Panc1 (cell line): ENCODE results near the gene HSPA1L. TPM values are rescaled to one million over a fixed set of nuclear protein-coding genes. Genes with fewer than 3 reads are reported as not detected.
A peak's percentile ranks its signal among the peaks of the same experiment; 100 is the strongest.

Experiments used
- ATAC-seq: fragments of 200-7000 bp; cut with Tn5 transposase; 2 replicates; pipeline ENCODE4 v1.9.1; 2020; ENCODE audit warnings: mild to moderate bottlenecking, moderate library complexity
- BruUV-seq: library from RNA; stranded (reverse); fragments of 400-500 nt; replicated peaks from 2 replicates; lab custom pipeline; 2021; lab: Mats Ljungman, UMichigan
- CTCF ChIA-PET: fragments of 300-600 bp; sonication (Branson Sonifier 250); formaldehyde crosslinking; loops from one replicate; lab custom pipeline; 2022; ENCODE audit warnings: antibody characterized with exemption; lab: Charles Lee
- POLR2A ChIA-PET: fragments of 300-600 bp; sonication (Branson Sonifier 250); formaldehyde crosslinking; loops from one replicate; lab custom pipeline; 2022; ENCODE audit warnings: antibody characterized with exemption; lab: Charles Lee
- DNase-seq: peaks from one replicate; pipeline ENCODE4 v3.0.0-alpha.2; 2010; ENCODE audit warnings: low read depth, low spot score
- H3K27ac ChIP-seq: 2 replicates; pipeline ENCODE4 v1.5.1; 2011; ENCODE audit warnings: mild to moderate bottlenecking, low read length, inconsistent platforms
- H3K27me3 ChIP-seq: fragments of 200-500 bp; sonication (Bioruptor generic); 2 replicates; pipeline ENCODE4 v1.6.0; 2014; ENCODE audit warnings: low read length, inconsistent platforms; ENCODE audit not compliant: control insufficient read depth, insufficient read depth
- H3K36me3 ChIP-seq: fragments of 200-500 bp; sonication (Bioruptor generic); 2 replicates; pipeline ENCODE4 v1.5.1; 2014; ENCODE audit warnings: inconsistent platforms, mild to moderate bottlenecking, low read length, moderate library complexity; ENCODE audit not compliant: control insufficient read depth, insufficient read depth
- H3K4me1 ChIP-seq: 2 replicates; pipeline ENCODE4 v1.5.1; 2011; ENCODE audit warnings: inconsistent platforms, mild to moderate bottlenecking, low read length, moderate library complexity; ENCODE audit not compliant: control insufficient read depth, insufficient read depth
- H3K4me3 ChIP-seq, 2 experiments: 2 replicates each; pipeline ENCODE4 v1.5.1; 2011 to 2012; ENCODE audit warnings: low read depth in 2 of 2, low read length in 2 of 2, mild to moderate bottlenecking in 2 of 2, inconsistent platforms in 1 of 2, moderate library complexity in 1 of 2
- H3K9me3 ChIP-seq: fragments of 200-500 bp; sonication (Bioruptor generic); 2 replicates; pipeline ENCODE4 v1.5.1; 2014; ENCODE audit warnings: low read depth, mild to moderate bottlenecking, inconsistent platforms, low read length, moderate library complexity; ENCODE audit not compliant: control insufficient read depth, insufficient read depth
- POLR2AphosphoS5 ChIP-seq: IDR thresholded peaks from 2 replicates; pipeline ENCODE4 v1.6.1; 2012; ENCODE audit warnings: mild to moderate bottlenecking, low read depth, low read length, moderate library complexity
- SIN3A ChIP-seq: IDR thresholded peaks from 2 replicates; pipeline ENCODE4 v1.6.1; 2012; ENCODE audit warnings: low read depth, mild to moderate bottlenecking, low read length, moderate library complexity, borderline replicate concordance; ENCODE audit not compliant: insufficient read depth
- TCF7L2 ChIP-seq: IDR thresholded peaks from 2 replicates; pipeline ENCODE4 v1.6.1; 2011; ENCODE audit warnings: mild to moderate bottlenecking, low read depth, low read length, inconsistent platforms
- in situ Hi-C: cut with HindIII; loops from 2 replicates; pipeline ENCODE4 v1.10.0; 2016; ENCODE audit warnings: low sequenced_read_pairs, low pct_unique_long_range_greater_than_20kb
- intact Hi-C: fragments of 100-400 bp; cut with micrococcal nuclease; formaldehyde crosslinking; loops from one replicate; pipeline ENCODE4 v1.10.0; 2022; ENCODE audit not compliant: unreplicated experiment
- total RNA-seq: library from RNA; stranded (reverse); gene quantifications from one replicate; pipeline ENCODE4 v1.2.1, GENCODE V29; 2021; ENCODE audit not compliant: unreplicated experiment
- TF ChIP-seq, protein P1 (sequence below), 2 experiments: IDR thresholded peaks; 2 replicates each; pipeline ENCODE4 v1.6.1; 2011 to 2012; ENCODE audit warnings: low read depth in 2 of 2, control low read depth in 1 of 2, low read length in 1 of 2, mild to moderate bottlenecking in 1 of 2, moderate library complexity in 1 of 2; ENCODE audit not compliant: insufficient read depth in 1 of 2
- TF ChIP-seq, protein P2 (sequence below): fragments of 450-650 bp; IDR thresholded peaks from 2 replicates; pipeline ENCODE4 v1.5.1; 2017; ENCODE audit warnings: mild to moderate bottlenecking

Gene HSPA1L
- total RNA-seq, 1 experiment from 2014 or later: 2.8 TPM

DNA sequence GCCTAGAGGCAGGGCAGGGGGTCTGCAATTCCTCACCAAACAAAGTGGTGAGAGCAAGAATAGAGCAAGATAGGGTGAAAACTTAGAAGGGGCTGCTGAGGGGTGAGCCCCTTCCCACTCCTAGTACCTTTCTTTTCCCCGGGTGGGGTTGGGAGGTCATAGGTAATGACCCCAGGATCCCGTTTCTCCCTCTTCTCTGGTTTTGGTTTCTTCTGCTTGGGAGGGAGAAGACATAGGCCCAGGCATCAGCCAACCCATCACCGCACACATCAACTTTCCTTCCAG, 23.1 kb downstream of the HSPA1L start:
- ATAC-seq (no peak), DNase-seq (no peak)
- ChIA-PET POLR2A (no interaction called here), CTCF (interaction anchor here (0.5 to 1.5 kb wide), 2 partner anchors 15 to 17 kb away, joined by 3 to 5 read pairs; partner anchors contain the start of gene LSM2)
- in situ Hi-C loops: no loop called here
- H3K27me3 ChIP-seq: no peaks in the 10 kb centered on the region
- 0 out of 4 replicates have a peak overlapping the region, but pooled peaks of 1 of the 2 experiments have one; percentile 99 for H3K4me3 ChIP-seq
- peaks cover 21% of the 10 kb centered on the region for H3K4me1 ChIP-seq
- no peaks in the 10 kb centered on the region for H3K9me3 ChIP-seq
- no peak for TF ChIP-seq TCF7L2
- TF ChIP-seq, protein P1, sequence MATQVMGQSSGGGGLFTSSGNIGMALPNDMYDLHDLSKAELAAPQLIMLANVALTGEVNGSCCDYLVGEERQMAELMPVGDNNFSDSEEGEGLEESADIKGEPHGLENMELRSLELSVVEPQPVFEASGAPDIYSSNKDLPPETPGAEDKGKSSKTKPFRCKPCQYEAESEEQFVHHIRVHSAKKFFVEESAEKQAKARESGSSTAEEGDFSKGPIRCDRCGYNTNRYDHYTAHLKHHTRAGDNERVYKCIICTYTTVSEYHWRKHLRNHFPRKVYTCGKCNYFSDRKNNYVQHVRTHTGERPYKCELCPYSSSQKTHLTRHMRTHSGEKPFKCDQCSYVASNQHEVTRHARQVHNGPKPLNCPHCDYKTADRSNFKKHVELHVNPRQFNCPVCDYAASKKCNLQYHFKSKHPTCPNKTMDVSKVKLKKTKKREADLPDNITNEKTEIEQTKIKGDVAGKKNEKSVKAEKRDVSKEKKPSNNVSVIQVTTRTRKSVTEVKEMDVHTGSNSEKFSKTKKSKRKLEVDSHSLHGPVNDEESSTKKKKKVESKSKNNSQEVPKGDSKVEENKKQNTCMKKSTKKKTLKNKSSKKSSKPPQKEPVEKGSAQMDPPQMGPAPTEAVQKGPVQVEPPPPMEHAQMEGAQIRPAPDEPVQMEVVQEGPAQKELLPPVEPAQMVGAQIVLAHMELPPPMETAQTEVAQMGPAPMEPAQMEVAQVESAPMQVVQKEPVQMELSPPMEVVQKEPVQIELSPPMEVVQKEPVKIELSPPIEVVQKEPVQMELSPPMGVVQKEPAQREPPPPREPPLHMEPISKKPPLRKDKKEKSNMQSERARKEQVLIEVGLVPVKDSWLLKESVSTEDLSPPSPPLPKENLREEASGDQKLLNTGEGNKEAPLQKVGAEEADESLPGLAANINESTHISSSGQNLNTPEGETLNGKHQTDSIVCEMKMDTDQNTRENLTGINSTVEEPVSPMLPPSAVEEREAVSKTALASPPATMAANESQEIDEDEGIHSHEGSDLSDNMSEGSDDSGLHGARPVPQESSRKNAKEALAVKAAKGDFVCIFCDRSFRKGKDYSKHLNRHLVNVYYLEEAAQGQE (IDR thresholded peaks at IDR 0.05; ENCODE audit: insufficient read depth in 1 of 2, low read depth in 2 of 2, low read length in 1 of 2): no peak
- TF ChIP-seq POLR2AphosphoS5: no peak
- no peak for TF ChIP-seq SIN3A
- TF ChIP-seq, protein P2, sequence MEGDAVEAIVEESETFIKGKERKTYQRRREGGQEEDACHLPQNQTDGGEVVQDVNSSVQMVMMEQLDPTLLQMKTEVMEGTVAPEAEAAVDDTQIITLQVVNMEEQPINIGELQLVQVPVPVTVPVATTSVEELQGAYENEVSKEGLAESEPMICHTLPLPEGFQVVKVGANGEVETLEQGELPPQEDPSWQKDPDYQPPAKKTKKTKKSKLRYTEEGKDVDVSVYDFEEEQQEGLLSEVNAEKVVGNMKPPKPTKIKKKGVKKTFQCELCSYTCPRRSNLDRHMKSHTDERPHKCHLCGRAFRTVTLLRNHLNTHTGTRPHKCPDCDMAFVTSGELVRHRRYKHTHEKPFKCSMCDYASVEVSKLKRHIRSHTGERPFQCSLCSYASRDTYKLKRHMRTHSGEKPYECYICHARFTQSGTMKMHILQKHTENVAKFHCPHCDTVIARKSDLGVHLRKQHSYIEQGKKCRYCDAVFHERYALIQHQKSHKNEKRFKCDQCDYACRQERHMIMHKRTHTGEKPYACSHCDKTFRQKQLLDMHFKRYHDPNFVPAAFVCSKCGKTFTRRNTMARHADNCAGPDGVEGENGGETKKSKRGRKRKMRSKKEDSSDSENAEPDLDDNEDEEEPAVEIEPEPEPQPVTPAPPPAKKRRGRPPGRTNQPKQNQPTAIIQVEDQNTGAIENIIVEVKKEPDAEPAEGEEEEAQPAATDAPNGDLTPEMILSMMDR: no peak
- H3K27ac ChIP-seq: peak overlapping the region; percentile 99
- BruUV-seq: no TSS peak
- H3K36me3 ChIP-seq: peaks cover 14% of the 10 kb centered on the region
- intact Hi-C loops: no loop called here

DNA sequence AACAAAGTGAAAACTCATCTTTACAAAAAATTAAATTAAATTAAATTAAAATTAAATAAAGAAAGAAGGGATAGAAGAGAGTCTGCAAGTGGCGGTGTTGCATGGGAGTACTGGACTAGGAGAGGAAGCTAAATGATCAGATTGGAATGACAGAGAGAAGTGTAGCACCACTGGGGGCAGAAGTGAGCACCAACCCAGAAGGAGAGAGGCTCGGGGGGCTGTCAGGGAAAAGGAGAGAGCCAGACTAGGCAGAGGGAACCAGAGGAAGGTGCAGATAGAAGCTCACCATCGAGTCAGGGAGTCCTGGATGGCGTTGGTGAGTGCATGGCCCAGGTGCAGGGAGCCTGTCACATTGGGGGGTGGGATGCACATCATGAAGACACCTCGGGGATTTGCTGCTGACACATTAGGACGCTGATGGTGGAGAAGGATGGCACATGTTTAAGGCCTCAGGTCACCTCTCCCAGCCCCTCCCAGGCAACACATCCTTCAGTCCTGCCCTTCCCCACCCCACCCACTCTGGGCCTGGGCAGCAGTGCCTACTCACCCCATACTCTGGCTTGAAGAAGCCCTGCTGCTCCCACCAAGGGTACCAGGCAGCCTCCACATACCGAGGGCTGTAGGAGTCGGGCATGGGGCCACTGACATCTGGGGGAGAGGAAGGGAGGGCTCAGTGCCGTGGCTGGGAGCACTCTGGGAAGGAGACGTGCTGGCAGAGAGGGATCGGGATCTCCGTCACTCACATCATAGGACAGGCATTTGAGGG, 23.6 kb downstream of the HSPA1L start:
- no peaks in the 10 kb centered on the region for H3K9me3 ChIP-seq
- H3K4me1 ChIP-seq: peaks cover 21% of the 10 kb centered on the region
- no TSS peak for BruUV-seq
- in situ Hi-C loops (no loop called here), intact Hi-C loops (no loop called here)
- H3K4me3 ChIP-seq: no peak overlapping the region
- TF ChIP-seq POLR2AphosphoS5 (no peak), SIN3A (no peak), TCF7L2 (no peak)
- TF ChIP-seq, protein P1 (IDR thresholded peaks at IDR 0.05; ENCODE audit: insufficient read depth in 1 of 2, low read depth in 2 of 2, low read length in 1 of 2): no peak
- TF ChIP-seq, protein P2: peak; percentile 89
- ATAC-seq (peak; percentile 52), DNase-seq (no peak)
- CTCF ChIA-PET: interaction anchor here (0.5 to 1.5 kb wide), 6 partner anchors 14 to 1265 kb away, joined by 3 to 6 read pairs (median 3); partner anchors contain the start of genes LSM2 and VWA7
- no peaks in the 10 kb centered on the region for H3K27me3 ChIP-seq
- POLR2A ChIA-PET: interaction anchor here (0.7 kb wide), 1 partner anchor 14 kb away, joined by 4 read pairs; no protein-coding TSS in a partner anchor
- H3K36me3 ChIP-seq: peaks cover 14% of the 10 kb centered on the region
- H3K27ac ChIP-seq: peak overlapping the region; percentile 99; the same call in 1 of the 2 replicates
